Measurements from ENCODE around the gene PARD3.

- no peak for TF ChIP-seq CTCF (IDR thresholded peaks at IDR 0.05)
- TF ChIP-seq POLR2A (IDR thresholded peaks at IDR 0.05), result no peak
Measured at GRCh38 chr10:34298346-34298818, 516.7 kb downstream of the PARD3 start.
